Neural progenitor cell (in vitro differentiated cells): Measurements from ENCODE around the gene SMOC2. TPM values are rescaled to one million over a fixed set of nuclear protein-coding genes. Genes with fewer than 3 reads are reported as not detected.

Source experiments
- DNase-seq: peaks from one replicate; pipeline ENCODE4 v3.0.0-alpha.2; 2016; ENCODE audit warnings: low spot score
- H2AFZ ChIP-seq: fragments of 200-600 bp; sonication (generic); replicated peaks from 2 replicates; pipeline ENCODE4 v1.6.1; 2016; ENCODE audit warnings: antibody characterized with exemption
- H3F3A ChIP-seq: fragments of 200-600 bp; sonication (generic); 2 replicates; pipeline ENCODE4 v1.6.1; 2016; ENCODE audit warnings: antibody characterized with exemption, low read depth
- H3K27ac ChIP-seq: fragments of 200-600 bp; sonication (generic); 2 replicates; pipeline ENCODE4 v1.5.1; 2016; ENCODE audit warnings: mild to moderate bottlenecking
- H3K27me3 ChIP-seq: fragments of 200-600 bp; sonication (generic); 2 replicates; pipeline ENCODE4 v1.6.1; 2016; ENCODE audit warnings: mild to moderate bottlenecking, moderate library complexity
- H3K36me3 ChIP-seq: fragments of 200-600 bp; sonication (generic); 2 replicates; pipeline ENCODE4 v1.5.1; 2016
- H3K4me1 ChIP-seq: fragments of 200-600 bp; sonication (generic); 2 replicates; pipeline ENCODE4 v1.6.1; 2016; ENCODE audit warnings: mixed run types
- H3K4me2 ChIP-seq: fragments of 200-600 bp; sonication (generic); 2 replicates; pipeline ENCODE4 v1.6.1; 2016
- H3K4me3 ChIP-seq: fragments of 200-600 bp; sonication (generic); 2 replicates; pipeline ENCODE4 v1.5.1; 2016
- H3K79me2 ChIP-seq: fragments of 200-600 bp; sonication (generic); 2 replicates; pipeline ENCODE4 v1.6.1; 2016; ENCODE audit warnings: low read depth
- H3K9ac ChIP-seq: fragments of 200-600 bp; sonication (generic); 2 replicates; pipeline ENCODE4 v1.6.1; 2016
- H3K9me3 ChIP-seq: fragments of 200-600 bp; sonication (generic); 2 replicates; pipeline ENCODE4 v1.5.1; 2016; ENCODE audit warnings: low read depth
- H4K20me1 ChIP-seq: fragments of 200-600 bp; sonication (generic); 2 replicates; pipeline ENCODE4 v1.6.1; 2016; ENCODE audit warnings: low read depth
- H3K27ac Mint-ChIP-seq: 3 replicates; pipeline ENCODE4 v1.8.0; 2021; ENCODE audit warnings: mixed read lengths
- H3K27me3 Mint-ChIP-seq: 2 replicates; pipeline ENCODE4 v1.8.0; 2022; ENCODE audit warnings: low read depth, mild to moderate bottlenecking, inconsistent platforms, moderate library complexity, mixed read lengths; ENCODE audit not compliant: insufficient read depth
- H3K36me3 Mint-ChIP-seq: 3 replicates; pipeline ENCODE4 v1.8.0; 2021; ENCODE audit warnings: mixed read lengths
- H3K4me1 Mint-ChIP-seq: 3 replicates; pipeline ENCODE4 v1.8.0; 2021; ENCODE audit warnings: mixed read lengths
- H3K4me3 Mint-ChIP-seq: 3 replicates; pipeline ENCODE4 v1.8.0; 2021; ENCODE audit warnings: mild to moderate bottlenecking, moderate library complexity, mixed read lengths
- H3K9me3 Mint-ChIP-seq: 3 replicates; pipeline ENCODE4 v1.8.0; 2020; ENCODE audit warnings: mixed read lengths
- EZH2 ChIP-seq: fragments of 200-600 bp; sonication (generic); IDR thresholded peaks from 2 replicates; pipeline ENCODE4 v1.6.1; 2017; ENCODE audit warnings: antibody characterized with exemption, mild to moderate bottlenecking, moderate library complexity
- EZH2phosphoT487 ChIP-seq: fragments of 200-600 bp; sonication (generic); IDR thresholded peaks from 2 replicates; pipeline ENCODE4 v1.6.1; 2017; ENCODE audit warnings: antibody characterized with exemption
- total RNA-seq: library from RNA; depleted of rRNA; stranded (reverse); fragments of >200 nt; gene quantifications from 2 replicates; pipeline ENCODE4 v1.2.3, GENCODE V29; 2015; ENCODE audit warnings: low replicate concordance
- TF ChIP-seq, protein P1 (sequence below): fragments of 200-600 bp; sonication (generic); IDR thresholded peaks from 2 replicates; pipeline ENCODE4 v1.5.1; 2017; ENCODE audit warnings: antibody characterized with exemption, mild to moderate bottlenecking

Gene SMOC2
- total RNA-seq, 1 donor from 2014 or later: 0.75 TPM

DNA sequence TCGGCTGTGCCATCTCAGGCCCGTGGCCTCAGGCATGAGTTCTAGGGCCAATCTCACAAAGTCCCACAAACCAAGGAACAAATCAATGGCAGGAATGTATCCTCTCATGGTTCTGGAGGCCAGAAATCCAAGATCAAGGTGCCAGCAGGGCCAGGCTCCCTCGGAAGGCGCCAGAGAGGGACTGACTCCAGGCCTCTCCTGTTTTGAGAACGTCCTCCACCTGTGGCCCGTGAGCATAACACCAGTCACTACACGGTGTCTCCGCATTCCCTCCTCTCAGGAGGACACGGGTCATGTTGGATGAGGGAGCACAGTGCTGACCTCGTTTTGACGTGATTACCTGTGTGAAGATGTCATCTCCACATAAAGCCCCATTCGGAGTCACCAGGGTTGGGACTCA is 45.0 kb upstream of the SMOC2 start:
- no peaks in the 10 kb centered on the region for H3K36me3 ChIP-seq

DNA sequence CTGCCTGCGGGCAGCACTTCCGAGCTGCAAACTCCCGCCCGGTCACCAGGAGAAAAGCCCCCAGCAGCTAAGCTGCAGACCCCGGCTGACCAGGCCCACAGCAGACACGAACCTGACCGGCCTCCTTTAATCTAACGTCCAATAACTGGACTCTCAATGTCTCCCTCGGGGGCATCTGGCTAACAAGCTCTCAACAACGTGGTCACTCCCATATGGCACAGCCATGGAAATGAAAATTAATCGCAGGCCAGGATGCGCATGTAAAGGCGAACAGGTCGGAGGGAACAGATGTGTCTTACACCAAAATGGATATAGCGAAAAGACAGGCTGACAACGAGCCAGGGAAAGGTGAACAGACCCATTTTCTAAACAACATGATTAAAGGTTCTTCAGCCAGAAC is 44.4 kb upstream of the SMOC2 start:
- Histone ChIP-seq H2AFZ (no peak overlapping the region), H3K27ac (no peak overlapping the region), H3K36me3 (no peaks in the 10 kb centered on the region), H4K20me1 (no peaks in the 10 kb centered on the region), H3K9ac (no peak overlapping the region), H3K27me3 (no peaks in the 10 kb centered on the region), H3F3A (no peaks in the 10 kb centered on the region), H3K4me2 (no peak overlapping the region), H3K4me1 (no peaks in the 10 kb centered on the region), H3K4me3 (no peak overlapping the region), H3K9me3 (no peaks in the 10 kb centered on the region), H3K79me2 (no peaks in the 10 kb centered on the region)
- TF ChIP-seq, protein P1, sequence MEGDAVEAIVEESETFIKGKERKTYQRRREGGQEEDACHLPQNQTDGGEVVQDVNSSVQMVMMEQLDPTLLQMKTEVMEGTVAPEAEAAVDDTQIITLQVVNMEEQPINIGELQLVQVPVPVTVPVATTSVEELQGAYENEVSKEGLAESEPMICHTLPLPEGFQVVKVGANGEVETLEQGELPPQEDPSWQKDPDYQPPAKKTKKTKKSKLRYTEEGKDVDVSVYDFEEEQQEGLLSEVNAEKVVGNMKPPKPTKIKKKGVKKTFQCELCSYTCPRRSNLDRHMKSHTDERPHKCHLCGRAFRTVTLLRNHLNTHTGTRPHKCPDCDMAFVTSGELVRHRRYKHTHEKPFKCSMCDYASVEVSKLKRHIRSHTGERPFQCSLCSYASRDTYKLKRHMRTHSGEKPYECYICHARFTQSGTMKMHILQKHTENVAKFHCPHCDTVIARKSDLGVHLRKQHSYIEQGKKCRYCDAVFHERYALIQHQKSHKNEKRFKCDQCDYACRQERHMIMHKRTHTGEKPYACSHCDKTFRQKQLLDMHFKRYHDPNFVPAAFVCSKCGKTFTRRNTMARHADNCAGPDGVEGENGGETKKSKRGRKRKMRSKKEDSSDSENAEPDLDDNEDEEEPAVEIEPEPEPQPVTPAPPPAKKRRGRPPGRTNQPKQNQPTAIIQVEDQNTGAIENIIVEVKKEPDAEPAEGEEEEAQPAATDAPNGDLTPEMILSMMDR: no peak
- no peak for TF ChIP-seq EZH2phosphoT487
- no peak for TF ChIP-seq EZH2
- Mint-ChIP-seq H3K27ac (no peak overlapping the region), H3K4me1 (peaks cover 7% of the 10 kb centered on the region), H3K36me3 (no peaks in the 10 kb centered on the region), H3K4me3 (no peak overlapping the region), H3K27me3 (peaks cover 8% of the 10 kb centered on the region), H3K9me3 (peaks cover 12% of the 10 kb centered on the region)
- DNase-seq: no peak

More for the DNA sequence above, 45.0 kb upstream of the SMOC2 start:
- H3K9me3 Mint-ChIP-seq: peaks cover 9% of the 10 kb centered on the region
- H3K27ac ChIP-seq: no peak overlapping the region
- H3K27me3 Mint-ChIP-seq: peaks cover 8% of the 10 kb centered on the region
- H3K4me1 ChIP-seq: no peaks in the 10 kb centered on the region
- no peak overlapping the region for H3K9ac ChIP-seq
- H3K4me1 Mint-ChIP-seq: peaks cover 7% of the 10 kb centered on the region
- DNase-seq: no peak
- no peaks in the 10 kb centered on the region for H4K20me1 ChIP-seq
- no peaks in the 10 kb centered on the region for H3K27me3 ChIP-seq
- no peaks in the 10 kb centered on the region for H3F3A ChIP-seq
- no peaks in the 10 kb centered on the region for H3K79me2 ChIP-seq
- H3K4me3 Mint-ChIP-seq: no peak overlapping the region
- H3K36me3 Mint-ChIP-seq: no peaks in the 10 kb centered on the region
- TF ChIP-seq, protein P1: no peak
- TF ChIP-seq EZH2: no peak
- TF ChIP-seq EZH2phosphoT487: no peak
- H2AFZ ChIP-seq: no peak overlapping the region
- H3K9me3 ChIP-seq: no peaks in the 10 kb centered on the region
- no peak overlapping the region for H3K4me2 ChIP-seq
- H3K4me3 ChIP-seq: no peak overlapping the region
- H3K27ac Mint-ChIP-seq: no peak overlapping the region

DNA sequence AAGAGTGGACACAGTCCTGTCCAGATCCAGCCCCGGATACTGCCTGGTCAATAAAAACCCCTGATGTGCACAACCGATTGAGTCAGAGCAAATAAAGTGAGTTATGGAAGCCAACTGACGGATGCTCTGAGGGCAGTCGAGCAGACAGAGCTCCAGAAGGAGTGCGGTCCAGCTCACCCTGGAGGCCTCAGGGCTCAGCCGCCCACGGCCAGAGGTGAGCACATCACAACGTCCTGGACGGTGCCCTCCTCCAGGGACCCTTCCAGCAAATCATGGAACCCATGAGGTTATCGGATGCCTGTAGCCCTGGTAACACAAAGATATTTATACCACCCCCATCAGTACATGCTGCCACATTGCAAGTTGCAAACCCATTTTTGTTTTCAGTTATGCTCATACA is 44.0 kb upstream of the SMOC2 start:
- H2AFZ ChIP-seq: no peak overlapping the region

More for the DNA sequence above, 44.0 kb upstream of the SMOC2 start:
- H3F3A ChIP-seq: no peaks in the 10 kb centered on the region
- no peaks in the 10 kb centered on the region for H3K36me3 ChIP-seq
- TF ChIP-seq EZH2phosphoT487 (no peak), EZH2 (no peak)
- TF ChIP-seq, protein P1: no peak
- H3K4me1 ChIP-seq: peaks cover 3% of the 10 kb centered on the region
- H3K4me2 ChIP-seq: no peak overlapping the region
- H3K27ac ChIP-seq: no peak overlapping the region
- no peaks in the 10 kb centered on the region for H3K9me3 ChIP-seq
- no peaks in the 10 kb centered on the region for H3K79me2 ChIP-seq
- no peaks in the 10 kb centered on the region for H3K36me3 Mint-ChIP-seq
- no peaks in the 10 kb centered on the region for H3K27me3 ChIP-seq
- peaks cover 8% of the 10 kb centered on the region for H3K27me3 Mint-ChIP-seq
- H4K20me1 ChIP-seq: no peaks in the 10 kb centered on the region
- DNase-seq: no peak
- peaks cover 12% of the 10 kb centered on the region for H3K9me3 Mint-ChIP-seq
- no peak overlapping the region for H3K4me3 Mint-ChIP-seq
- peaks cover 11% of the 10 kb centered on the region for H3K4me1 Mint-ChIP-seq
- no peak overlapping the region for H3K9ac ChIP-seq
- H3K27ac Mint-ChIP-seq: no peak overlapping the region
- no peak overlapping the region for H3K4me3 ChIP-seq
